ENCODE results near the gene ATP8B4. TPM values are rescaled to one million over a fixed set of nuclear protein-coding genes. Genes with fewer than 3 reads are reported as not detected.
A peak's percentile ranks its signal among the peaks of the same experiment; 100 is the strongest.

The ATP8B4 gene
- total RNA-seq, 1 donor = 90.2 TPM

GRCh38 chr15:49888323-49888693 is 230.7 kb downstream of the ATP8B4 start:
- no peak overlapping the region for H3K4me3 ChIP-seq (ENCODE audit: low read depth, low read length)
- TF ChIP-seq, protein P1, sequence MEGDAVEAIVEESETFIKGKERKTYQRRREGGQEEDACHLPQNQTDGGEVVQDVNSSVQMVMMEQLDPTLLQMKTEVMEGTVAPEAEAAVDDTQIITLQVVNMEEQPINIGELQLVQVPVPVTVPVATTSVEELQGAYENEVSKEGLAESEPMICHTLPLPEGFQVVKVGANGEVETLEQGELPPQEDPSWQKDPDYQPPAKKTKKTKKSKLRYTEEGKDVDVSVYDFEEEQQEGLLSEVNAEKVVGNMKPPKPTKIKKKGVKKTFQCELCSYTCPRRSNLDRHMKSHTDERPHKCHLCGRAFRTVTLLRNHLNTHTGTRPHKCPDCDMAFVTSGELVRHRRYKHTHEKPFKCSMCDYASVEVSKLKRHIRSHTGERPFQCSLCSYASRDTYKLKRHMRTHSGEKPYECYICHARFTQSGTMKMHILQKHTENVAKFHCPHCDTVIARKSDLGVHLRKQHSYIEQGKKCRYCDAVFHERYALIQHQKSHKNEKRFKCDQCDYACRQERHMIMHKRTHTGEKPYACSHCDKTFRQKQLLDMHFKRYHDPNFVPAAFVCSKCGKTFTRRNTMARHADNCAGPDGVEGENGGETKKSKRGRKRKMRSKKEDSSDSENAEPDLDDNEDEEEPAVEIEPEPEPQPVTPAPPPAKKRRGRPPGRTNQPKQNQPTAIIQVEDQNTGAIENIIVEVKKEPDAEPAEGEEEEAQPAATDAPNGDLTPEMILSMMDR (IDR thresholded peaks at IDR 0.05; ENCODE audit: insufficient read depth, low read depth, low read length) = no peak
- no peak for DNase-seq (ENCODE audit: low read depth)

DNA sequence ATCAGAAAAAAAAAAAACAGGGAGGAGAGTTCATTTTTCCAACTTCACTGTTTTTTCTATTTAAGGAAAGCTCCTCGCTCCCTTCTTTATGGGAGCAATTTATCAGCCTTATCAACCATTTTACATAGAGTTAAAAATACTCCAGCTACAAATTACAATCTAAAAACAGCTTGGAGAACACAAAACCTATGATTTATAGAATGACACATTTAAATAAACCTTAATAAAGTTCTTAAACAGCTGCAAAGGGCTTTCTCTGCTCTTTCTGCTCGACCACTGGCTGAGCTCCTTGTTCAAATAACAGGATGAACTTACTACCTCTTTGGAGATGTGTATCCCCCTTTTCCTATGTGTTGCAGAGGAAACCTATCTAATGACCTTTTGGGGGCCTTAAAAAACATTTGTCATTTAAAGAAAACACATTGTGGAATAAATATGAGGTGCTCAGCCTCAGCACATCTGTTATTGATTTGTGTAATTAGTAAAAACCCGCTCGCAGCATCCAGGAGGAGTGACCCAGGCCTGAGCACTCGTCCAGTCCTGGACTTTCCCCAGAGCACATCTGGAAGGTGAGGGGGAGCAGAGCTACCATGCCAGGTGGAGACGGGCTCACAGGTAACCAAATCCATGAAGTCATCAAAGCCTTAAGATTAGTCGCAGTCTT is 231.2 kb downstream of the ATP8B4 start:
- TF ChIP-seq, protein P1 (IDR thresholded peaks at IDR 0.05; ENCODE audit: insufficient read depth, low read depth, low read length) = no peak
- no peak overlapping the region for H3K4me3 ChIP-seq (ENCODE audit: low read depth, low read length)
- peak; percentile 56 for DNase-seq (ENCODE audit: low read depth)

DNA sequence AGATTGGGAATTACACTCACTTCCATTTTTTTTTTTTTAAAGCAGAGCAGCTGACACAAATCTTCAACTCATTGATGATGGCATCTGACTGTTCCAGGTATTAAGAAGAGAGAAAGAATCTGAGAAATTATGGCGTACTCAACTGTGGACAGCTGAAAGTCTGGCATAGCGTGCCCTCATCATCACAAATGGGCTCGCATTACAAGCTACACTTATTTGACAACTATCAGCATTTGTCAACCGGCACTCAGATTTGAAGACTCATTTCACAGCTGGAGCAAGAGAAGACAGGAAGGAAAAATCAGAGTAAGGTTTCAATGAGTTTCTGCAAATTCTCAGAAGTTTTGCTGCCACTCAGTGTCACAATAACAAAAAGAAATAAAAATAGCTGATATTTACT is 235.9 kb downstream of the ATP8B4 start:
- H3K4me3 ChIP-seq (ENCODE audit: low read depth, low read length) = no peak overlapping the region
- no peak for DNase-seq (ENCODE audit: low read depth)
- TF ChIP-seq, protein P1 (IDR thresholded peaks at IDR 0.05; ENCODE audit: insufficient read depth, low read depth, low read length) = no peak

DNA sequence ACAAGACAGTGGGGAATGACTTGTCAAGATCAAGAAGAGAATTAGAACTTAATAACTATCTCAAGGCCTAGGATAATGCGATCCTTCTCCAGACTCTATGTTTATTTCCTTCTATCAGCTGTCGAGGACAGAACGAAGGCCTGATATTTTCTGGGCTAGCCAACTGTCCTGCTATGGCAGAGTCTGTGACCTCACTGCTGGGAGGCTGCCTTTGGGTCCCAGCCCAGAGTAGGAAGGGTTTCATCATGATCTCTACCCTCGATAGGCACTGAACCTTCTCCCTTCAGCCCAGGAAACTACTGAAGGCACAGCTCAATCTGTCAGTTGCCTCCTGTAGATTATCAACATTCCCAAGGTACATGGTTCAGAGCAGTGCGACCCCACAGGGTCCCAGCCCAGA is 237.2 kb downstream of the ATP8B4 start:
- no peak for DNase-seq (ENCODE audit: low read depth)
- no peak overlapping the region for H3K4me3 ChIP-seq (ENCODE audit: low read depth, low read length)
- TF ChIP-seq, protein P1 (IDR thresholded peaks at IDR 0.05; ENCODE audit: insufficient read depth, low read depth, low read length) = no peak

DNA sequence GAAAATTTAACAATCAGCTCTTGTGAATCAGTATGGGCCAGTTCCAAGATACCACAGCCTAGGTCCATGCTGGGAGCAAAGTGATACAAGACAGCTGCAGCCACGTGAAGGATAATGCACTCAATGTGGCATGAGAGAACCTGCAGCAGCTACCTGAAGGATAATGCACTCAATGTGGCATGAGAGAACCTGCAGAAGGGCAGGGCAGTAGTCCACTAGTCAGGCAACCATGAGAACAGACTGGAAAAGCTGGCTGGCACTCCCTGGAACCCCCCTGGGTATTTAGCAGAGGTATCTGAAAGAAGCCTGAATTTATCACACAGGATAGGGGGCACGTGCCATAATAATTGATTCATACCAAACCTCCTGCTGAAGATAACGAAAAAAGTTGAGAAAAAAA is 237.6 kb downstream of the ATP8B4 start:
- TF ChIP-seq, protein P1 (IDR thresholded peaks at IDR 0.05; ENCODE audit: insufficient read depth, low read depth, low read length) = no peak
- no peak overlapping the region for H3K4me3 ChIP-seq (ENCODE audit: low read depth, low read length)
- no peak for DNase-seq (ENCODE audit: low read depth)

DNA sequence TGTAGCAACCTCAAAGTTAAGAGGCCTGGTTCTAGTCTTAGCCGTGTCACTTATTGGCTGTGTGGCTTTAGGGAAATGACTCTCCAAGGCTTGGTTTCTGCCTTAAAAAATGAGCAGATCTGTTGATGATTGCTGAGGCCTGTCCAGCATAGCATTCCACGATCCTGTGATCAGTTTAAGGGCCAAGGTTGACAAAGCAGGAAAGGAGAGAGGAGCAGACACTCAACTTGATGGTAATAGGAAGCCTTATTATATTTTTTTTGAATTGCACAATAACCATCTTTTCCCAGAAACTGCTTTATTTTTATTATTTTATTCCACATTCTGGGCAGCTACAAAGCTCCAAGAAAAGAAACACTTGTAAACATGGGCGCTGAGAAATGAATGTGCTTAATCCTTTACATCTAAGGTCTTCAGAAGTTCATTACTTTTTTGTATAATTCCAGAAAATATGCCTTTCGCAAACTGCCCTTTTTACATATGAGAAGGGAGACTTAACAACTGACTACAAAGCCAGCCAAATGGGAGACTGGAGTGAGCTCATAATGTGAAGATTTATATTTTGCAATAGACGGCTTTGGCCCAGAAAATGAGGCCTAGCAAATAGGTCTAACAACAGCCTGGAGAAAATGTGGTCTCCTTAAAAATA is 241.0 kb downstream of the ATP8B4 start:
- peak; percentile 98 for DNase-seq (ENCODE audit: low read depth)
- TF ChIP-seq, protein P1 (IDR thresholded peaks at IDR 0.05; ENCODE audit: insufficient read depth, low read depth, low read length) = no peak
- no peak overlapping the region for H3K4me3 ChIP-seq (ENCODE audit: low read depth, low read length)
